ENCODE data around the gene NOTCH3.

The NOTCH3 gene

GRCh38 chr19:15200553-15201364 lies at the start of gene NOTCH3:
Gene NOTCH3, minus strand, starts transcription at chr19:15200995. Its CDS starts 90 bp downstream, at chr19:15200905.
- DNase-seq = no peak

GRCh38 chr19:15250640-15250993 lies 49.8 kb upstream of the NOTCH3 start:
- DNase-seq = no peak

- DNase-seq = no peak
Observed at GRCh38 chr19:15249972-15250639, 49.3 kb upstream of the NOTCH3 start.

GRCh38 chr19:15249528-15249874 lies 48.7 kb upstream of the NOTCH3 start:
- DNase-seq = no peak

GRCh38 chr19:15248648-15249527 lies 48.1 kb upstream of the NOTCH3 start:
- DNase-seq = no peak

- no peak for DNase-seq
Observed at GRCh38 chr19:15248106-15248505, 47.3 kb upstream of the NOTCH3 start.

GRCh38 chr19:15247107-15248014 lies 46.6 kb upstream of the NOTCH3 start:
- no peak for DNase-seq

- no peak for DNase-seq
Observed at GRCh38 chr19:15246198-15246481, 45.3 kb upstream of the NOTCH3 start.

- no peak for DNase-seq
Observed at GRCh38 chr19:15245370-15246197, 44.8 kb upstream of the NOTCH3 start.

GRCh38 chr19:15244808-15245207 lies 44.0 kb upstream of the NOTCH3 start:
- DNase-seq = no peak

GRCh38 chr19:15244106-15244803 lies 43.5 kb upstream of the NOTCH3 start:
- no peak for DNase-seq

GRCh38 chr19:15243236-15243957 lies 42.6 kb upstream of the NOTCH3 start:
- no peak for DNase-seq

- DNase-seq = no peak
Observed at GRCh38 chr19:15241259-15241910, 40.6 kb upstream of the NOTCH3 start.

GRCh38 chr19:15240515-15240914 lies 39.7 kb upstream of the NOTCH3 start:
- DNase-seq = no peak

- DNase-seq = no peak
Observed at GRCh38 chr19:15239337-15239949, 38.6 kb upstream of the NOTCH3 start.

- DNase-seq = no peak
Observed at GRCh38 chr19:15238639-15239155, 37.9 kb upstream of the NOTCH3 start.

- DNase-seq = no peak
Observed at GRCh38 chr19:15237759-15238638, 37.2 kb upstream of the NOTCH3 start.

GRCh38 chr19:15236886-15237285 lies 36.1 kb upstream of the NOTCH3 start:
- DNase-seq = no peak
